ENCODE measurements around the gene BIRC5. TPM values are rescaled to one million over a fixed set of nuclear protein-coding genes. Genes with fewer than 3 reads are reported as not detected.

BIRC5 gene
- total RNA-seq, 4 donors from 2014 or later: 2.2 to 2.9 TPM; not detected in 2

DNA sequence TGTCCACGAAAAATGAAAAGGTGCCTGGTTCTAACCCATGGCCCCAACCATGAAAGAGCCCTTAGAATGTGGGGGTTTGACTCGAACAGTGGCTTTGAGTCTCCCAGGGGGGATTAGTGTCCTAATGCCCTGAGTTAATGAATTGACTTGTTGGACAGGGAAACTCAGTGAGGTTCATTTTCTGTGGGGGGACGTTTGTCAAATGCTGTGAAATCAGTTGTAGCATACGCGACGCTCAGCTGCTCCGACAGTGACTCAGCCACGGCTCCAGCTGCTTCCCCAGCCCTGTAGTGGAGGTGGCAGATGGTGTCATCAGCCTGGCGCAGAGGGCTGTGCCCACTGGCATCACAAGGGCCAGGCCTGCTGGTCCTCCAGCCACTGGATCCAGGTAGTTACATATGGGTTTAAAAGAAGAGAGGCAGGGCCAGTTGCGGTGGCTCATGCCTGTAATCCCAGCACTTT lies 13.4 kb downstream of the BIRC5 start:
- TF ChIP-seq, protein P1, sequence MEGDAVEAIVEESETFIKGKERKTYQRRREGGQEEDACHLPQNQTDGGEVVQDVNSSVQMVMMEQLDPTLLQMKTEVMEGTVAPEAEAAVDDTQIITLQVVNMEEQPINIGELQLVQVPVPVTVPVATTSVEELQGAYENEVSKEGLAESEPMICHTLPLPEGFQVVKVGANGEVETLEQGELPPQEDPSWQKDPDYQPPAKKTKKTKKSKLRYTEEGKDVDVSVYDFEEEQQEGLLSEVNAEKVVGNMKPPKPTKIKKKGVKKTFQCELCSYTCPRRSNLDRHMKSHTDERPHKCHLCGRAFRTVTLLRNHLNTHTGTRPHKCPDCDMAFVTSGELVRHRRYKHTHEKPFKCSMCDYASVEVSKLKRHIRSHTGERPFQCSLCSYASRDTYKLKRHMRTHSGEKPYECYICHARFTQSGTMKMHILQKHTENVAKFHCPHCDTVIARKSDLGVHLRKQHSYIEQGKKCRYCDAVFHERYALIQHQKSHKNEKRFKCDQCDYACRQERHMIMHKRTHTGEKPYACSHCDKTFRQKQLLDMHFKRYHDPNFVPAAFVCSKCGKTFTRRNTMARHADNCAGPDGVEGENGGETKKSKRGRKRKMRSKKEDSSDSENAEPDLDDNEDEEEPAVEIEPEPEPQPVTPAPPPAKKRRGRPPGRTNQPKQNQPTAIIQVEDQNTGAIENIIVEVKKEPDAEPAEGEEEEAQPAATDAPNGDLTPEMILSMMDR (IDR thresholded peaks at IDR 0.05; ENCODE audit: low read depth): no peak

GRCh38 chr17:78228176-78228575 lies 14.1 kb downstream of the BIRC5 start:
- TF ChIP-seq, protein P1 (IDR thresholded peaks at IDR 0.05; ENCODE audit: low read depth): no peak

DNA sequence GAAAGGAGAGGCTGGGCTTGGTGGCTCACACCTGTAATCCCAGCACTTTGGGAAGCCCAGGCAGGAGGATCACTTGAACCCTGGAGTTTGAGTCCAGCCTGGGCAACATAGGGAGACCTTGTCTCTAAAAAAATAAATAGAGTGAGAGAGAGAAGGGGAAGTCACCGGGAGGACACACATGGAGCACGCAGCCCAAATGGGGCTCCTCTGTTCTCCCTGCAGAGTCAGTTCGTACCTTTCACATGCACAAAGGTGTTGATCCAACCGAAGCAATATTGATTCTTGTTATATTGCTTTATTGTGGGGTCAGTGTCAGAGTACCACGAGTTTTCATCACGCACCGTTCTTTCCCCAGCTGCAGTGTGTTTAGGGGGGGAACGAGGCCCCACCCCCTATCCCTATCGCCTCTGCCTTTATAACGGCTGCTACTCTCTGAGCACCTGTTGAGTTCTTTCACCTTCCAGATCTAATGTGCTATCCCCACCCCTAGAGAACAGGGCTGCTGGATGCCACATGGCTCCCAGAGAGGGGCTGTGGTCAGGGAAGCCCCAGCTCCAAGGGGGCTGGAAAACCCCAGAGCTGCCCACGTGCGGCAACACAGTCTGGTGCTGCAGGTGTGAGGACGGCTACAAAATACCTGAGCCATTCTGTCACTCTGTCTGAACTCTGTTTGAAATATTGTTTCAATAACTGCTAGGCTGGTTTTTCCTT lies 16.4 kb downstream of the BIRC5 start:
- TF ChIP-seq, protein P1 (IDR thresholded peaks at IDR 0.05; ENCODE audit: low read depth): no peak

DNA sequence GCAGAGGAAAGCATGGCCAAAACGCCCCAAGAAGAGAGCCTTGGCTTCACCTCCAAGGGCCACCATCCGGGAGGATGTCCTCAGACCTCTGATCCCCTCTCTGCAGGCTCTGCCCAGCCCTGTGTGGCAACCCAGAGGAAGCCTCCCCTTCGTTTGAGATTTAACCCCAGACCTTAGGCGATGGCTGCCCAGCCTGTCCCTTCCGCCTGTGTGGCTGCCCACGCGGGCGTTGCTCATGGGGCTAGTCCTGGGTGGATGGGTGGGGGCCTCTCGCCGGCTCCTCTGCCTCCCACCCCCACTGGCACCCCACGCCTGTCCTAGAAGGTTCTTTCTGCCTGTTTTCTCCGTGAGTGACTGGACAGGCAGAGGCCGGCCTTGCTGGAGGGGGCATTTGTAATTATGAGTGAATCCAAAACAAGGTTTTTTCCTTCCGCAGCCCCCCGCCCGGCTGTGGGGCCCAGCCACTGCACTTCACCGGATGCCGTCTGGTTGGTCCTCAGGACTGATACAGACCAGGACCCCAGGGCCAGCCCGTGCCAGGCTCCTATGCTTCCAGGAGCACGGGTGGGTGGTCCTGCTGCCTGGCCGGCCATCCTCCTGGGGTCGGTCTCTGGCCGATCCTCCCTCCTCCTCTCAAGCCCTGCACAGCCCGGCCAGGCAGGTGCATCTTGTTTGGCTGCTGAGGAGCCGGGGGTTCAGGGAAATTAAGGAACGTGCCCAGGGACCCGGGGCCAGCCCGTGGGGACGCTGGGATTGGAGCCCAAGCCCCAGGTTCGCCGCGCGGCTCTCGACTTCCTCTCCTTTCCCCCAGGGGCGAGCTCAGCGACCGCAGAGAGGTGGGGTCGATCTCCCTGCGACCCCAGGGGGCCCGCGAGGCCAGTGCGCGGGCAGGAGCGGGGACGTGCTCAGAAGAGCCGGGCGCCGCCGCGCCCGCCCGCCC lies 17.2 kb downstream of the BIRC5 start, which contains the start of gene TMEM235:
Gene TMEM235, plus strand, starts transcription at position 636 of the 940 bp plus-strand sequence. CDS start 393 bp downstream, outside the sequence.
- TF ChIP-seq, protein P1 (IDR thresholded peaks at IDR 0.05; ENCODE audit: low read depth): no peak

GRCh38 chr17:78231991-78232858 lies 18.2 kb downstream of the BIRC5 start:
- TF ChIP-seq, protein P1 (IDR thresholded peaks at IDR 0.05; ENCODE audit: low read depth): no peak

- TF ChIP-seq, protein P1 (IDR thresholded peaks at IDR 0.05; ENCODE audit: low read depth): no peak
Measured at GRCh38 chr17:78232859-78233173, 18.8 kb downstream of the BIRC5 start.

All from subcutaneous adipose tissue (tissue), 4 donors.